CD4-positive, alpha-beta T cell treated with Interleukin-4 for 4 hours (primary cell): ENCODE data around the gene AWAT2.

Source experiments
- DNase-seq: peaks from one replicate; pipeline ENCODE4 v3.0.0-alpha.2; 2020

AWAT2 gene, protein sequence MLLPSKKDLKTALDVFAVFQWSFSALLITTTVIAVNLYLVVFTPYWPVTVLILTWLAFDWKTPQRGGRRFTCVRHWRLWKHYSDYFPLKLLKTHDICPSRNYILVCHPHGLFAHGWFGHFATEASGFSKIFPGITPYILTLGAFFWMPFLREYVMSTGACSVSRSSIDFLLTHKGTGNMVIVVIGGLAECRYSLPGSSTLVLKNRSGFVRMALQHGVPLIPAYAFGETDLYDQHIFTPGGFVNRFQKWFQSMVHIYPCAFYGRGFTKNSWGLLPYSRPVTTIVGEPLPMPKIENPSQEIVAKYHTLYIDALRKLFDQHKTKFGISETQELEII

DNA sequence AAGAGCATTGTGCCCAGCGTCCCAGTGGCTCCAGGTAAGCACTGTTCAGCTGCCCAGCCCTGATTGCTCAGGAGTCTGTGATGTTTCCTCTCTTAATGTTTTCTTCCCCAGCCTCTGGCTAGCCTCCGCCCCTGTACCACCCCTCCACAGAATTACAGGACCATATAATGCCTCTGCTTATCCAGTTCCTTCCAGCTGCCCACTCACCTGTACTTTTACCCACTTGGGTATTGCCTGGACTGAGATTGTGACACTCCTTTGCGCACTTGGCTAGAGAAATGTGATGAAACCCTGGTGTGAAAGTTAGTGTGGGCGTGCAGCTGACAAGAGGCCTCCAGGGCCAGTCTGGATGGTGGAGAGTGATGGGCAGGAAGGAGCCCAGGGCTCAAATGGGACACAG lies at the start of gene AWAT2:
TSS of gene AWAT2 (minus strand) at position 14 of the 400 bp plus-strand sequence. CDS start at position 8, 6 bp downstream.
- no peak for DNase-seq

DNA sequence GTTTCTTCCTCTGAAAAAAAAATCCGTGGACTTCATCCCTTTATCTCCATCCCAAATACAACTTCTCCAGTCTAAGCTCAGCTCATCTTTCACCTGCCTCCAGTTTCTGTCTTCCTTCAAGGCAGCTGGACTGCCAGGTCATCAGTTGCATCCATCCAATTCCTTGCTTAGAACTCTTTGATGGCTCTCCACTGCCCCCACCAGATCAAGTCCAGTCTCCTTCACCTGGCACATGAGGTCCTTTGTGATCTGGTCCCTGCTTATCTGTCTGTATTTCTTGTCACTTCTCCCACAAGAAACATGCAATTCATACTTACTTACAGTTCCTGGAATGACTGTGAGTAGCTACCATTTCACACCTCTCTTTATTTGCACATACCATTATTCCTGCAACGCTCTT lies 46.3 kb upstream of the AWAT2 start:
- DNase-seq, result no peak

DNA sequence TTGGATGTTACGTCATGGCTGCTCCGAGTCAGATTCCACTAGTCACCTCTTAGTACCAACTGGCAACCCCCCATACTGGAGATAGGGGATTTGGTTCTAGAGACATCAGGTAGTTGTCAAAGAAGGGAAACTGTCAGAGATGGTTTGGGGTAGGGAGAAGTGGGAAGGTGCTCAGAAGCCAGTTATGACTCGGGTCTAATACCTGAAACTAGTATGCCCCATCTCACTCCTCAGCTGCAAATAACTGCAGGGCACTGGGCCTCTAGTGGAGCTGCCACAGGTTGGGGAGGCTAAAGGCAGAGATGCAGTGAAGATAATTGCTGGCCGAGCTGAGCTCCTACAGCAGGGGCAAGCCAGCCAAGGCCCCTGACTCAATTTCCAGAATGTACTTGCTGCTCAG lies 42.5 kb upstream of the AWAT2 start:
- no peak for DNase-seq

DNA sequence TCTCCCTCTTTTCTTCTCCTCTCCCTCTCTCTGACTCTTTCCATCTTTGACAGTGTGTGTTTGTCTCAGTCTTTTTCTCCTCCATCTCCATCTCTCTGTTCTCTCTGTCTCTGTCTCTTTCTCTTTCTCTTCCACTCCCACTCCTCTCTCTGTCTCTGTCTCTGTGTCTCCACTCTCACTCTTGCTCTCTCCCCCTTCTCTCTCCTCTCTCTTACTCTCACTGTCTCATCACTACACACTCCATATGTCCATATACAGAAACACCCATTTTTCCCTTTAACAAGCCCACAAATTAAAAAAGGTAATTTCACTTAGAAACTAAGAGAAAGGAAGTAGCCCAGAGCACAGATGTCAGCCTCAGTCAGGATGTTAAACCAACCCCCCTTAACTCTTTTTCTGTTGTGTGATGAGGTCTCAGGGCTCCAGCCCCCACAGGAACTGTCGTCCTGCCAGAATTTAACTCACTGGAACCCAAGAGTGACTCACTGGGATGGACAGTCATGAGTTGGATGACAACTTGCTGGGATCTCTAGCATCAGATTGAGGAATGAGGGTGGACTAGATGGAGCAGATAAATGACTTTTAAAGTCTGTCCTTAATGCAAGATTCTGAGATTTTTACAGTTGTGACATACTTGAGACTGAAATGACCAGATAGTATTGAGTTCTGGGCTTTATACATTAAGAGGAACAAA lies 40.0 kb upstream of the AWAT2 start:
- no peak for DNase-seq

DNA sequence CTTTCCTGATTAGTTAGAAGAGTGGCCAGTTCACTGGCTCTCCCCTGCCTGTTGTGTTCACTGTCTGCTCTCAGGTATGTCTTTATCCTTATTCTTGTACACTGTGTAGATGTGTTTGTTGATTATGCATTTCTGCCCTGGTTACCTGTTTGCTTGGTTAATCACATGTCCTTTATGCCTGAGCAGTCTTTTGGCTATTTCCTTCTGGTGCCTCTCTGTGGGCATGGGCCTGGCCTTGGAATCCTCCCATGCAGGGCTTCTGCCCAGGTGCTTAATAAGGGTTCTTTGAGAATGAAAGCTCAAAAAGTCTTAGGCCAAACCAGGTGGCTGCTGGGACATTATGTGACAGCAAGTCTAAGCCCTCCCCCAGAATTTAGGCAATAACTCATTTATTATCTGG lies 39.0 kb upstream of the AWAT2 start:
- no peak for DNase-seq

DNA sequence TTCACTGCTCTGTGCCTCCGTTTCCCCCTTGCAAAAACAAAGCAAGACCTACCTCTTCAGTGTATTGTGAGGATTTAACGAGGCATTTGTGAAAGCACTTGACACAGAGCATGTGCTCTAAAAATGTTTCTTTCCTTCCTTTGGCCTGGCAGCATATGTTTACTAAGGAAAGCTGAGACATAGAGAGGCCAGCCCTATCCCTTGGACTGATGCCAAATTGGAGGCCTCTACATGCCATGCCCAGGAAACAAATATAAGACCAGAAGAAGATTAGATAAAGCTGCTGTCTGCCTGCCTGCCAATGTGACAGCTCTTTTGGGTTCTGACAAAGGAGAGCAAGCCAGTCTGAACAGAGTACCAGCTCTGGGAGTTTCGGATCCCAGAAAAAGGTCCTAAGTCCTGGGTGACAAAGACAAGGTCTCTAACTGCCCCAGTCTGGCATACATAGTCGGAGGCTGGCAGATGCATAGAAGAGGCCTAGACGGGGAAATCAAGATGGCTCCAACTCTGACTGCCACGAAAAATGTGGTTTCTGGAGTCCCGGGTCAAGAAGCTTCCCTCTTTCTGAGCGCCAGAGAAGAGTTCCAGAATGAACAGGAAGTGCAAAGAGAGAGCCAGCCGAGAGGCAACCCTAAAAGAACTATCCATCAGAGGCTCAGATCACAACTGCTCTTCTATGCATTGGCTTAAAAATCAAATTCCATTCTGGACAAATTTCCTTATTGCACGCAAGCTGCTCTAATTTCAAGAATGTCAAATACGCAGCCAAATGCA lies 38.3 kb upstream of the AWAT2 start:
- DNase-seq, result no peak

DNA sequence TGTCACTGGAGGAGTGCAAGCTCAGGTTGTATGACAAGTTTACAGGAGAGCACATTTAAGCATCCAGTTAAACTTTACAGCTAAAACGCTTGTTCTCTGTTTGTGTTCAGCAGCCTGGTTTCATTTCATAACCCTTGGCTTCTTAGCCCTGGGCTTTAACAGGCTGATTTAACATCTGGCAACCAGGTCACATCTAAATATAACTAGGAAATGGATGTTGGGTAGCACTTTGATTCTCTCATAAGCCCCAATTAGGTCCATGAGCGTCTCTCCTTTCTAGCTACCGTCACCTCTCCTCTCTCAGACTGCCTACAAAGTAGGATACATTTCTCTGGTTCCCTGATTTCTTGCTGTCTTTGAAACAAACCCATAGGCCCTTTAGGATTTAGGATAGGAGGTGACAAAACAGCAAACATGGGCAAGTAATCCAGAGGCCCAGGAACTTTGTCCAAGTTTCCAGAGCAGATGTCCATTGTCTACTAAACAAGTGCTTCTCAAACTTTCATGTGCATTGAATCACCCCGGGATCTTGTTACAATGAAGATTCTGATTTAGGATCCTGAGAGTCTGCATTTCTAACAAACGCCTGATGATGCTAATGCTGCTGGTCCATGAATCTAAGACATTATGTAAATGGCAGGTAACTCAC lies 35.0 kb upstream of the AWAT2 start:
- DNase-seq, result no peak

DNA sequence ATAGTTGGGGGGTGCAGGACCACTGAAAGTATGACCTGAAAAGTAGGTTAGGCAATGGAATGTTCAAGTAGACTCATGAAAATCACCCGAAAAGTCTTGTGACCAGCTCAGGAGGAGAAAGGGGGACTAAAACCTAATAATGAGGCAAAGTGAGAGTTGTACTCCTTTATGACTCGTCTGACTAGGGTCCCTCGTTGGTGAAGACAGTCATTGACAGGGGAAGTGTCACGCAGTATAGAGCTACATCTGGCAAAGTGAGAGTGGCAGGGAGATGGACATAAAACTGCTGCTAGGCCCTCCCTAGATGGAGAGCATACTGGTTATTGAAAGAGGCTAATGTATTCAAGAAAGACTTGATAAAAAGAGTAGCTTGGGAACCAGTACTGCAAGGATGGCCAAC lies 33.0 kb upstream of the AWAT2 start:
- no peak for DNase-seq

DNA sequence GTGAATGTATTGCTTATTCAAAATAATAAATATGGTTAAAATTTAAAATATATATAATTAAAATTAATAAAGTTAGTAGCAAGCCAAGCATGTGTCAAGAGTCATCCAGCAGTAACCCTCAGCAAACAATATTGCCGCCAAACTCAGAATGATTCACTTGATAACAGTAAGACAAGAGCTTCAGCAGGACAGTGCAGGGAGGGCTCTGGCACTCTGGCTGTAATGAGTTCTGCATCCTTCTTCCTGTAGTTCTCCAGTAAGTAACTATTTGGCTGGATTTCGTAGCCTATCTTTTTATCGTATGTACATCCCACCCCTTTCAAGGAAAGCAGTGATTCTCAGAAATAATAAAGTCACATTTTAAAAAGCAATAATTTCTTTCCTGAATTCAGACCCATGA lies 30.1 kb upstream of the AWAT2 start:
- DNase-seq, result no peak

DNA sequence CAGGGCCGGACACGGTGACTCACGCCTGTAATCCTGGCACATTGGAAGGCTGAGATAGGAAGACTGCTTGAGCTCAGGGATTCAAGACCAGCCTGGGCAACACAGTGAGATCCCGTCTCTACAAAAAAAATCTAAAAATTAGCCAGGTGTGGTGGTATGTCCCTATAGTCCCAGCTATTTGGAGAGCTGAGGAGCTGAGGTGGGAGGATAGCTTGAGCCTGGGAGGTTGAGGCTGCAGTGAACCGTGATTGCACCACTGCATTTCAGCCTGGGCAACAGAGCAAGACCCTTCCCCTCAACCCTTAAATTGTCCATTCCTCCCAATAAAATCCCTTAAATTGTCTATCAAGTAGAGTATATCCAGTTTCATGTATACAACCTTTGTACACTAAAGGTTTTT lies 29.6 kb upstream of the AWAT2 start:
- DNase-seq, result no peak

DNA sequence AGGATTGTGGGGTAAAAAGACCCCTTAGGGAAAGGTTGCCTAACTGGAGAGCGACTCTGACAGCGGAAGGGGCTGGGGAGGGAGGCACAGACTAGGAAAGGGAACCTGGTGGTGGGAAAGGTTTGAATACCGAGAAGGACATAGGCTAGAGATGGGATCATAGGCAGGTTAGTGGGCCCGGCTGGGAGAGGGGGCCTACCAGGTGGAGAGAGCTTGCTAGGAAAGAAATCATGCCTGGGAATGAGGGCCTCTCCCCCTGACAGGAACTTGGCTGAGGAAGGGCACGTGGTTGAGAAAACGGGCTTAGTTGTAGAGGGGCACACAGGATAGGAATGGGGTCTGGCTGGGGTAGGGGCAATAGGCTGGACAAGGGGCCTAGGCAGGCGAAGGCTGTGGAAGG lies 16.9 kb upstream of the AWAT2 start:
- DNase-seq, result no peak

DNA sequence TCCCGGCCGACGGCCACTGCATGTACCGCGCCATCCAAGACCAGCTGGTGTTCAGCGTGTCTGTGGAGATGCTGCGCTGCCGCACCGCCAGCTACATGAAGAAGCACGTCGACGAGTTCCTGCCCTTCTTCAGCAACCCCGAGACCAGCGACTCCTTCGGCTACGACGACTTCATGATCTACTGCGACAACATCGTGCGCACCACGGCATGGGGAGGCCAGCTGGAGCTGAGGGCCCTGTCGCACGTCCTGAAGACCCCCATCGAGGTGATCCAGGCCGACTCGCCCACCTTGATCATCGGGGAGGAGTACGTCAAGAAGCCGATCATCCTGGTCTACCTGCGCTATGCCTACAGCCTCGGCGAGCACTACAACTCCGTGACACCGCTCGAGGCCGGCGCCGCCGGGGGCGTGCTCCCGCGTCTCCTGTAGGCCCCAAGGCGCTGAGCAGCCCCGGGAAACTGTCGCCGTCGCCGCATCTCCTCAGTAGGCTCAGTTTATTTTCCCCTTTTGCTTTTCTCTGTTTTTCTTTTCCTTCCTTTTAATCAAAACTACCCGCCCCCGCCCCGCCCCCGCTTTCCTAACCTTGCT lies 13.3 kb upstream of the AWAT2 start:
- DNase-seq, result no peak

DNA sequence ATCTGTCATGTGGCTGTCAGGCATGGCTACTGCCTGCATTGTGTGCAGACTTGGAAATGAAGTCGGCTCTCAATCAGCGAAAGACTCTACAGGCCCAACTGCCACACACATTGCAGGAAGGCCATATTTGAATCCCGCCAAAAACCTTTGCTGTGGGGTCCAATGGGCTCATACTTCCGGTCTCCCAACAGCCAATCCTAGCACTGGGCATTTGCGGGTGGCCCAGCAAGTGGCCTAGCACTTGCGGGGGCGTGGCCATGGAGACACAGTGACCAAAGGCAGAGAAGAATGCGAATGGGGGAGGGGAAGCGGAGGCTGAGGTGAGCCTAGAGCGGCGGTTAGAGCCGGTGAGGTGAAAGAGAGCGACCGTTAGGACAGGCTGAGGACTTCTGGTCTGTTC lies 12.3 kb upstream of the AWAT2 start, which contains the start of gene OTUD6A:
TSS of gene OTUD6A (plus strand) at position 382 of the 400 bp plus-strand sequence. CDS start 68 bp downstream, outside the sequence.
- DNase-seq, result no peak

DNA sequence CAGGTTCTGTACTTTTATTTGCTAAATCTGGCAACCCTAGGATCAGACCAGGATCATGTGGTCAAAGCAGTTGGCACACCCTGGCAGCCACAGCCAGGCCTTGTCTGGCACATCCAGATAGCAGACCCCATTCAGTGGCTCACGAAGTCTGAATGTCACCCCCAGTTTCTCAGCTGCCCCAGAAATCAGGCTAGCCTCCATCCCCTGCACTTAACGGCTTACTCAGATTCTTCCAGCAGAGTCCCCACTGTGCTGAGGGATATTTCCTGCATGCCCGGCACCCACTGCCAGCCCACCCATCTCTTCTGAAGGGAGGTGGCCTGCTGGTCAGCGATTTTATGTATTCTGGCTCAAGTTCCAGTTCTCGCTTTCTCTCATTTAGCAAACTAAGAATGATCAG lies 4.7 kb upstream of the AWAT2 start:
- no peak for DNase-seq

DNA sequence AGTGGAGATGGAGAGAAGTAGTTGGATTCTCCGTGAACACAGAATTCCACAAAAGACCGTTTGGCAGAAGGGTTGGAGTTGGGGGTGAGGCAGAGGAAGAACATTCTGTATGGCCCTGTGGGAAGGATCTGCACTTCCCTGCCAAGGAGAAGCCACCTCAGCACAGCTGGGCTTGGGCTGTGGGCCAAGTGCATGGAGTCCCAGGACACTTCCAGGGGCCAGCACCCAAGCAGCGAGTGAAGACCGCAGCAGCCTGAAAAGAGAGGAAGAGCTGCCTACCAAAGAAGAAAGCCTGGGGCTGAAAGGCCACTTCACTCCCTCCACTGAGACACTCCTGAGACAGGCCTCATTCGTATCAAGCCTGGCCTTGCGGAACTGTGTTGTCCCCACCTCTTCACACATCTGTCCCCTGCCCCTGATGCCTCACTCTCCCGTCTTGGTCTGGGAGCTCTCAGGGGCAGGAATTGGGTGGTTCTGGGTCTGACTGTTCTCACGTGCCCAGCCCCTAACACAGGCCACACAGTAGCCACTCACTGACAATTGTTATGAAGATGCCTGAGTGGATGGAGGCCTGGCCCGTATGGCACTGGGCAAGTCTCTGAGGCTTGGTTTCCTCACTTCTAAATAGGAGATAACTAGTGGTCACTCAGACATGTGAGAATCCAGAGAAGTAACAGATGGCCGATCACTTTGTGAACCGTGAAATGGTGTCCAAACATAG lies 3.3 kb upstream of the AWAT2 start:
- no peak for DNase-seq

DNA sequence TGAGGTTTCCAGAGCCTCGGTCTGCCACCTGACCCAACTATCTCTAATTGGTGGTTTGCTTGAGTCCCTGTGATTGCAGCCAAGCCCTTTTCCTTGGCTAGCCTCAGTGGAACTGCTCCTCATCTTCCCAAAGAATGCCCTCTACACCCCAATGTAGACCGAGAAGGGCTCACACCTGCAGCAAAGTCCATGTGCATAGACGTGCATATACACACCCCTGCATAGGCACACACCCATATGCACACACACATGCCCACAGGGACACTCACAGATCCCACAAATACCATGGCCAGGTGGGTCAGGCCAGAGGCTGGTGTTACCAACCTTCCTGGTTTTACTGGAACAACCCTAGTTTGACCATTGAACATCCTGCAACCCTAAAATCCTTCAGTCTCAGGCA lies 332 bp downstream of the AWAT2 start:
- DNase-seq, result no peak

DNA sequence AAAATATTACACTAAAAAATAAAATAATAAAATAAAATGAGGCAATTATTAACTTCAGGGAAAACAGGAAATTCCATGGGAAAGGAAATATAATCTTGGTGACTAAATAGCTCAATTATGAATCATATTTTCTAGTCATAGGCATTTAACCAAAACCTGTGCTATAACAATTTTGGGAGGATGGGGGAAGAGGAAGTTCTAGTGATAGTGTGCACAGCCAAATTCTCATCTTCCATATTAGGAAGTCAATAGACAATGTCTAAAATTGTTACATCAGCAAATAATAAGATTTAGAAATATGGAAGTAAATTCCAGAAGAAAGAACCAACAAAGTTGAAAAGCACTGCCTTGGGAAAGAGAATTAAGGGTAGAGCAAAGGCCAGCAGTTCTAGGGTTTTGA lies 2.8 kb downstream of the AWAT2 start:
- DNase-seq, result no peak

DNA sequence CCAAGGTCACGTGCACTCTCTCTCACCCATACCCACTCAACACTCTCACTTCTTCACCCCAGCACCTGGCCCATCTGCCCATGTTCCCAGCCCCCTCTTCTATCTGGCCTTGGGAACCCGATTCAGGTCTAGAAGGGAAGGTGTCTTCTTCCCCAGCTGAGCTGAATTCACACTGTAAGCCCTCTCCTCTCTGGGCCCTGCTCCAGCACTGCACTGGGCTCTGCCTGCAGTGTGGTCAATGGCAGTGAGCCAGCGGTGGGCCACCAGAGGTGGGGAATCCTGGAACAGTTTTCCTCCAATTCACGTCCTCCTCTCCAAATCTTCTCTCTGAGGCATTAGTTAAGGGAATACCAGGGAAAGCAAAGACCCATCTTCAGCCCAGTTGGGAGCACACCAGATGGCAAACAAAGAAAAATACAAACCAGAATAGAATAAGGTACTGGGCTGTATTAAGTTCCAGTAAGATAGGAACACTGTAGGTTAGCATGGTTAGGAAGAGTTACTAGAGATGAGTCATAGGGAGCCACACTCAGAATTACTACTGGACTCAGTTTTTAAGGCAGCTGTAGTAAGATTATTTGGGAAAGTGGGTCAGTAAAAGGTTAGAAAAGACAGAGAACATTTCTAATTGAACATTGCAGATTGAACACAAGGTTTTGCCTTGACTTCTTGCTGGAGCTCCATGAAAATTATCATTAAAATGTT lies 5.0 kb downstream of the AWAT2 start:
- DNase-seq, result no peak

DNA sequence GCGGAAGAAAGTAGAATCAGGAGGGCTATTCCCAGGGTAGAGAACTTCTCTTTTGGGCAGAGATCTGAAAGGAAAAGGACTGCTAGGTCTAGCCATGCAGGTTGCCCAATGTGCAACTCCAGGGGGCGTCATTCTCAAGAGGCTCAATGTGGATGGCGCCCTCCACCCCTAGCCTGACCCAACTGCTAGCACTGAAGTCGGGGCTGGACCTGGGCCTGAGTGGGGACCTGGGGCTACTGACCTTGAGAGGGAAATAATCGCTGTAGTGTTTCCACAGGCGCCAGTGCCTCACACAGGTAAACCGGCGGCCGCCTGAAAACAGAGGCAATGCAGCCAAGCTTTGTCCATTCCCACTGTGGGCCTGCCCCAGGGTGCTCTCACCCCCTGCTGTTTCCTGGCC lies 6.1 kb downstream of the AWAT2 start:
- no peak for DNase-seq

DNA sequence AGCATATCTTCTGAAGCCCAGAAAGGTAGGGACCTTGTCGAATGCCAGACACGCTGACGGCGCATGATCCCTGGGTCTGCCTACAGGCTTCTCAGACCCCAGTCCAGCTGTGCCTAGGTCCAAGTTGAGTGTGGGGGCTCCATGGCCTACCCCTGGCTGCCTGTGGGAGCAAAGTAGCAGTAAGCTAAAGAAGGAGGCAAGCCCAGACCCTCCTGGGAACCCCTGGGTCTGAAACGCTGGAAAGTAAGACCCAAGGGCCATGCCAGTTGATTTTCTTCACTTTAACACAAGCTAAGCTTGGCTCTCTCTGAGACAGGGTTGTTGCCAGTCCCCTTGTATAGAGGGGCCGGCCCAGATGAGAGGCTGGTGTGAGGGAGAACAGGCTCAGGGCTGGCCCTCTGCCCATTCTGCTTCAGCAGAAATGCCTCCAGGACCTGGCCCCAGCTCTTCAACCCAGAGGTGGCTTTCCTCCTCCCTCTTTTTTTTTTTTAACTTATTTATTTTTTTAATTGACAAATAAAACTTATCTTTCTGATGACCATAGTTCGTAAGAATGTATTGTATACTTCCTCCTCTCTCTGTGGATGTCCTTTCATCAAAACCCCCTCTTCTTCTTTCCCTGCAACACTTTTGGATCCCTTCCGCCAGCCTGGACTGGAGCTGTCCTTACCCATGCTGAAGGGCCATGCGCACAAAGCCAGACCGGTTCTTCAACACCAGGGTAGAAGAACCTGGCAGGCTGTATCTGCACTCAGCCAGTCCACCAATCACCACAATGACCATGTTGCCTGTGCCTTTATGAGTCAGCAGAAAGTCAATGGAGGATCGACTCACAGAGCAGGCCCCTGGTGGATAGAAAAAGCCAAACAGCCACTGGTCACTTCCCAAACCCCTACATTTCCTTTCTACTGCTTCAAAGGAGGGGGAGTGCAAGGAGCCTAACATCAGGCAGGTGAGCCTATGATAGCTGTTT lies 7.1 kb downstream of the AWAT2 start:
- DNase-seq, result no peak
